NT2/D1 (cell line): Measurements from ENCODE around the gene RAB28.

Source experiments
- DNase-seq: peaks from one replicate; pipeline ENCODE4 v3.0.0-alpha.2; 2011; ENCODE audit warnings: low read depth, low spot score
- H3K27me3 ChIP-seq: 2 replicates; pipeline ENCODE4 v1.6.0; 2011; ENCODE audit warnings: mild to moderate bottlenecking; ENCODE audit not compliant: insufficient read length, insufficient read depth
- H3K36me3 ChIP-seq: 2 replicates; pipeline ENCODE4 v1.6.1; 2011; ENCODE audit warnings: mild to moderate bottlenecking, low read length, mixed read lengths; ENCODE audit not compliant: insufficient read depth, insufficient read length
- H3K4me1 ChIP-seq: 2 replicates; pipeline ENCODE4 v1.5.1; 2011; ENCODE audit not compliant: insufficient read depth, insufficient read length
- H3K4me3 ChIP-seq: 2 replicates; pipeline ENCODE4 v1.5.1; 2011; ENCODE audit warnings: low read depth; ENCODE audit not compliant: insufficient read length
- H3K9ac ChIP-seq: 2 replicates; pipeline ENCODE4 v1.6.0; 2011; ENCODE audit warnings: low read depth; ENCODE audit not compliant: insufficient read length
- H3K9me3 ChIP-seq: 2 replicates; pipeline ENCODE4 v1.5.1; 2011; ENCODE audit warnings: mild to moderate bottlenecking, low read length; ENCODE audit not compliant: insufficient read depth
- SUZ12 ChIP-seq: IDR thresholded peaks from 2 replicates; pipeline ENCODE4 v1.6.1; 2011; ENCODE audit not compliant: insufficient read length, insufficient read depth; ENCODE audit errors: extremely low read depth
- YY1 ChIP-seq: IDR thresholded peaks from 2 replicates; pipeline ENCODE4 v1.6.1; 2011; ENCODE audit not compliant: insufficient read length, insufficient read depth
- ZNF274 ChIP-seq: IDR thresholded peaks from 2 replicates; pipeline ENCODE4 v1.6.1; 2011; ENCODE audit warnings: mild to moderate bottlenecking, low read depth, low read length

Gene RAB28

DNA sequence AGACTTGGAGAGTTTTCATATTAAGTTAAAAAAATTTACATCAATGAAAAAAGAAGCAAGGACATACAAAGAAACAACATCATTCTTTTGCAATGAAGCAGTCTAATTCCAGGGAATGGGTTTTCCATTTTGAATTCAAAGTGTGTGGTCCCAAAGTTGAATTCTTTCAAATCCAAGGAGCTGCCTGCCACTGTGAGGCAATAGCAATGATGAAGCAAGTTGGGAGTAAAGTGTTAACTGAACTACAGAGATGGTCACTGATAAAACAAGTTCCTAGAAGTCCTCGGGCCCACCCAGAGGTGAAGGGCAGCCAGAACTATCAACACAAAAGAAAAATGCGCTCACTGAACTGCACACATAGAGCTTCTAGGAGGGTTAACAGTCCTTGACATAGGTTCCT lies 115.9 kb downstream of the RAB28 start:
- Histone ChIP-seq H3K4me3 (no peak overlapping the region), H3K9ac (no peak overlapping the region), H3K27me3 (no peaks in the 10 kb centered on the region), H3K4me1 (no peaks in the 10 kb centered on the region), H3K36me3 (peaks cover 13% of the 10 kb centered on the region), H3K9me3 (no peaks in the 10 kb centered on the region)
- DNase-seq, result no peak
- no peak for TF ChIP-seq ZNF274
- no peak for TF ChIP-seq SUZ12
- TF ChIP-seq YY1, result no peak

DNA sequence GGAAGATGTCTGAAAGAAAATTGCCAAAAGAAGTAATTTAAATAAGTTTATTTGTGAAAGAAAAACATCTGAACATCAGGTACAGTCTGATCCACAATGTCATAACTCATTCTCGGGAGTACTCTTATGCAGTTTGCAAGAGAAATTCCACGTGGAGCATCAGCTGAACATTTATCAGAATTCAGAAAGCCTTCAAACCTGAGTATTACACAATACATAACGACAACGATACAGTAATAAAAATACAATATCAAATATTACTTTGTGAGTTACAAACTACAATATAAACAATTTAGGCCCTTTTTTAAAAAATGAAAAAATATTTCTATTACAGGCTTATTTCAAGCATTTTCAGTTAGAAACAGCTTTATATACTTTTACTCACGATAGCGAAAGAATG lies 116.4 kb downstream of the RAB28 start:
- Histone ChIP-seq H3K4me1 (no peaks in the 10 kb centered on the region), H3K9me3 (no peaks in the 10 kb centered on the region), H3K36me3 (peaks cover 13% of the 10 kb centered on the region), H3K27me3 (no peaks in the 10 kb centered on the region), H3K4me3 (no peak overlapping the region), H3K9ac (no peak overlapping the region)
- no peak for TF ChIP-seq SUZ12
- TF ChIP-seq YY1, result no peak
- TF ChIP-seq ZNF274, result no peak
- DNase-seq, result no peak

DNA sequence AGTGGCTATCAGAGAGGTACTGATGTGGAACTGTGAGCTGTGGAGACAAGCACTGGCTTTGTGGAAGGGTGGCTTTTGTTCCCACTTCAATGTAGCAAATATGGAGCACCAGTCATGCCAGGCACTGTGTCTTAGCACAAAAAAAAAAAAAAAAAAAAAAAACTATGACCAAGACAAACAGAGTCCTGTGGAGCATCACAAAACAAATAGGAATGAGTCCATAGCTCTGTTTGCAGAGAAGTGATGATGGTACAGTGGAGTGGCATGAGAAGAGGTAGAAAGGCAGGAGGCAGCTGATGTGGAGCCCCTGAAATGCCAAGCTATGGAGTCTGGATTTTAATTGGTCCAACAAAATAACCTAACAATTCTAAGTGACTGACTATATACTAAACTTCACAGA lies 116.9 kb downstream of the RAB28 start:
- TF ChIP-seq YY1, result no peak
- TF ChIP-seq ZNF274, result no peak
- no peak for TF ChIP-seq SUZ12
- no peak for DNase-seq
- no peak overlapping the region for H3K9ac ChIP-seq
- no peaks in the 10 kb centered on the region for H3K27me3 ChIP-seq
- H3K4me3 ChIP-seq, result no peak overlapping the region
- H3K4me1 ChIP-seq, result no peaks in the 10 kb centered on the region
- no peaks in the 10 kb centered on the region for H3K9me3 ChIP-seq
- H3K36me3 ChIP-seq, result peaks cover 13% of the 10 kb centered on the region

DNA sequence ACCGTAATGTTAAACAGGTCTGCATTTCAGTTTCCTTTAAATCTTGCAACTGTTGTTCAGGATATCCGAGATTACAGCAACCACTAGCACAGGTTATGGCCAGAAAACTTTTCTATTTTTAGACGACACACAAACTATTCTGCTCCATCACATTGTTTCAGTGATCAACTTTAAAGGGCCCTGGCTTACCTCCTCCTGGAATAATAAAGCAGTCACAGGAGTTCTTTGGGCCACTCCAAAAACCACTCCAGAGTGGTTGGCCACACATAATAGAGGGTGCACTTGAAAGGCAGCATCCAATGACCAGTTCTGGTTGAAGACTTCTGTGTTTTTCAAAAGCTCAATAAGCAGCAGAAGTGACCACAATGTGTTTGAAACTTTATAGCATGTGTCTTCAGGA lies 118.9 kb downstream of the RAB28 start:
- H3K4me1 ChIP-seq, result no peaks in the 10 kb centered on the region
- no peak overlapping the region for H3K4me3 ChIP-seq
- no peak overlapping the region for H3K9ac ChIP-seq
- peaks cover 11% of the 10 kb centered on the region for H3K36me3 ChIP-seq
- no peaks in the 10 kb centered on the region for H3K9me3 ChIP-seq
- TF ChIP-seq ZNF274 (no peak), SUZ12 (no peak), YY1 (no peak)
- no peak for DNase-seq
- no peaks in the 10 kb centered on the region for H3K27me3 ChIP-seq

DNA sequence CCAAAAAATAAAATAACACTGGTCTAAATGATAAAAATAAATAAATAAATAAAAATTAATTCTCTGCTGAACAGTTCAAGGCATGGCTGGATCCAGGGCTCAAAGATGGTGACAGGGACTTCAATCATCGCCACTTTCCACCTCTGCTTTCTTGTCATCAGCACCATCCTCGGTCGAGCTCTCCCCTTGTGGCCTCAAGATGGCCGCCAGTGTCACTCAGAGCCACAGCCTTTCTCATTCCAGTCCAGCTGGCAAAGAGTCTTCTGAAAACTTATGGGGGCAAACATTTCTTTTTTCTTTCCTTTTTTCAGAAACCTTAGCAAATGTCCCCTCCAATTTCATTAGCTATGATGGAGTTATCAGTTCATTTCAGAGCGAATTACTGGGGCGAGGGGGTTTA lies 119.5 kb downstream of the RAB28 start:
- peaks cover 11% of the 10 kb centered on the region for H3K36me3 ChIP-seq
- H3K4me3 ChIP-seq, result no peak overlapping the region
- no peaks in the 10 kb centered on the region for H3K9me3 ChIP-seq
- H3K9ac ChIP-seq, result no peak overlapping the region
- H3K4me1 ChIP-seq, result no peaks in the 10 kb centered on the region
- no peak for DNase-seq
- no peaks in the 10 kb centered on the region for H3K27me3 ChIP-seq
- no peak for TF ChIP-seq ZNF274
- TF ChIP-seq SUZ12, result no peak
- TF ChIP-seq YY1, result no peak

DNA sequence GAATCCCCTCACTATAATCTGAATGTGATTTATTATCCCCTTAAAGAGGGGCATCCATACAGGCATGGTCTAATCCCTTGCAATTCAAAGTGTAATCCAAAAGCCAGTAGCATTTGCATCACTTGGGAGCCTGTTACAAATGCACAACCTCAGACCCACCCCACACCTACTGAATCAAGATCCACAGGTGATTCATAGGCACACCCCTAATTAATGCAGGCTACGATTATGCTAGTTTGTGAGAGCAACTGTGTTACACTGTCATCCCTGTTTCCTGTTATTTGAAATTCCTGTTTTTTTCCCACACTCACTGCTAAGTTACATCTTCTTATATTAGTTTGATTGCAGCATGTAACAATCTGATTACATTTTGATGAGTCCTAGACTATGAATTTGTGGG lies 120.0 kb downstream of the RAB28 start:
- H3K27me3 ChIP-seq, result no peaks in the 10 kb centered on the region
- TF ChIP-seq YY1 (no peak), ZNF274 (no peak), SUZ12 (no peak)
- no peaks in the 10 kb centered on the region for H3K9me3 ChIP-seq
- peaks cover 11% of the 10 kb centered on the region for H3K36me3 ChIP-seq
- no peaks in the 10 kb centered on the region for H3K4me1 ChIP-seq
- H3K9ac ChIP-seq, result no peak overlapping the region
- H3K4me3 ChIP-seq, result no peak overlapping the region
- no peak for DNase-seq

DNA sequence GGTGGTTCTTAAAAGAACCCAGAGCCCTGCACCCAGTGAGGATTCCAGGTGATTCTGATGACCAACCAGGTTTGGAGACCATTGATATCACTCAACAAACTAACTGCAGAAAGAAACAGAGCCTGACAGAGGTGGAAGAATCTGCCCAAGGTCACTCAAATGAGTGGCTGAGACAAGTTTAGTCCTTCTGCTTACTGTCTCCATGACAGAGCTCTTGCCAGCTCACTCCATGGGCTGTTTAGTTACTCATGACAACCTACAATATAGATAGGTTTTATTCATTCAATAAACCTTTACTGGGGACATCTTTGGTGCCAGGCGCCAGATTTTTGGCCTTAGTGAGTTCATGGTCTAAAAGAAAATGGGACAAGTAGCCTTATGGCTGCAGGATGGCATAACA lies 124.3 kb downstream of the RAB28 start:
- H3K4me3 ChIP-seq, result no peak overlapping the region
- H3K36me3 ChIP-seq, result no peaks in the 10 kb centered on the region
- TF ChIP-seq YY1 (no peak), SUZ12 (no peak), ZNF274 (no peak)
- DNase-seq, result no peak
- no peaks in the 10 kb centered on the region for H3K4me1 ChIP-seq
- no peaks in the 10 kb centered on the region for H3K9me3 ChIP-seq
- no peaks in the 10 kb centered on the region for H3K27me3 ChIP-seq
- no peak overlapping the region for H3K9ac ChIP-seq

DNA sequence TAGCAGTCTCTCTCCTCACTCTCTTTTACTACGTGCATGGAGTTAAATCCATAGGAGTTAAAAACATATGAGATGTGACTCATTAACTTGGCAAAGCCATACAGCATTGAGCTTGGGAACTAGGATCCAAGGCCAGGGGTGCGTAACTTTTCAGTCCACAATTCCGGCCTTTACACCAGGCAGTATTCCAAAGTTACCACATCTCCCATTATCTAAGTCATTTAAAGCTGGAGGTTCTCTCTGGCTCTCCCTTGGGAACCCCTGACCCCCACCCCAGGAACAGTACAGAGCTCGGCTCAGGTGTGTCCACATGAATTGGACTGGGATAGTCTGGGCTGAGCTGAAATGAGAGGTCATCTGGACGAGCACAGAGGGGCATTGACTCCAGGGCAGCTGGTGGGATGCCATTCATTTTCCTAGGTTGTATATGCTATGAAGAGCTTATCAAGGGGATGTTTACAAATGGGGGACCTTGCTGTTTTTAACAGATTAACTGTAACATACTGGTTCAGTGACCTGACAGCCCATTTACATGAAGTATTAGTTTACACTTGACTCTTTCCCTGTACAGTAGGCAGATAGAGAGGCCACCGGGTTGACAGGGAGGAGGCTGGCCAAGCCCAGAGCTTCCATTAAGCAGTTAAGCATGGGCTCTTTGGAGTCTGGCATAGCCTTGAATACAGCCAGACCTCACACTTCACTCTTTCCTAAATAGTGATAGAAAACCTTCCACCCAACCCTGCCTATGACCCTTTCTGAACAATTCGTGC lies 128.8 kb downstream of the RAB28 start:
- Histone ChIP-seq H3K4me3 (no peak overlapping the region), H3K4me1 (no peaks in the 10 kb centered on the region)
- no peak for TF ChIP-seq SUZ12
- TF ChIP-seq YY1, result no peak
- TF ChIP-seq ZNF274, result no peak

More for the DNA sequence above, 128.8 kb downstream of the RAB28 start:
- no peak for DNase-seq
- H3K27me3 ChIP-seq, result no peaks in the 10 kb centered on the region
- H3K36me3 ChIP-seq, result no peaks in the 10 kb centered on the region
- H3K9ac ChIP-seq, result no peak overlapping the region
- H3K9me3 ChIP-seq, result peaks cover 8% of the 10 kb centered on the region; the same call in 1 of the 2 replicates
